HepG2 (cell line): ENCODE results near the gene YY1. TPM values are rescaled to one million over a fixed set of nuclear protein-coding genes. Genes with fewer than 3 reads are reported as not detected.

Experiments
- ARNT ChIP-seq: fragments of 450-650 bp; IDR thresholded peaks from 2 replicates; pipeline ENCODE4 v1.6.1; 2017
- GLI4 ChIP-seq: sonication (generic); formaldehyde crosslinking; IDR thresholded peaks from 2 replicates; pipeline ENCODE4 v1.5.1; 2020; ENCODE audit warnings: missing genetic modification reagents, mild to moderate bottlenecking, moderate library complexity, borderline replicate concordance
- HOXA7 ChIP-seq: sonication (generic); formaldehyde crosslinking; IDR thresholded peaks from 2 replicates; pipeline ENCODE4 v1.8.1; 2022; ENCODE audit warnings: mild to moderate bottlenecking, missing genetic modification reagents, moderate library complexity
- KMT2A ChIP-seq: sonication (generic); formaldehyde crosslinking; IDR thresholded peaks from 2 replicates; pipeline ENCODE4 v1.4.0; 2020; ENCODE audit warnings: missing genetic modification reagents
- MTF1 ChIP-seq: sonication (generic); formaldehyde crosslinking; IDR thresholded peaks from 2 replicates; pipeline ENCODE4 v1.5.0; 2020; ENCODE audit warnings: missing genetic modification reagents
- MYNN ChIP-seq: sonication (generic); formaldehyde crosslinking; IDR thresholded peaks from 2 replicates; pipeline ENCODE4 v1.4.0; 2020; ENCODE audit warnings: mild to moderate bottlenecking, low read depth, missing genetic modification reagents
- NCOR1 ChIP-seq: fragments of 200-600 bp; sonication (generic); IDR thresholded peaks from 2 replicates; pipeline ENCODE4 v1.7.0; 2017; ENCODE audit warnings: antibody characterized with exemption, low read length, borderline replicate concordance
- SMAD9 ChIP-seq: sonication (generic); formaldehyde crosslinking; IDR thresholded peaks from 2 replicates; pipeline ENCODE4 v1.5.1; 2020; ENCODE audit warnings: mild to moderate bottlenecking, missing genetic modification reagents
- SRSF9 ChIP-seq: fragments of 200-400 bp; formaldehyde crosslinking; IDR thresholded peaks from 2 replicates; pipeline ENCODE4 v1.6.1; 2018; ENCODE audit warnings: borderline replicate concordance, mild to moderate bottlenecking, low read depth, low read length; ENCODE audit not compliant: insufficient read depth, poor library complexity, severe bottlenecking
- YEATS4 ChIP-seq: sonication (generic); formaldehyde crosslinking; IDR thresholded peaks from 2 replicates; pipeline ENCODE4 v1.4.0; 2020; ENCODE audit warnings: missing genetic modification reagents, borderline replicate concordance
- ZNF276 ChIP-seq: sonication (generic); formaldehyde crosslinking; IDR thresholded peaks from 2 replicates; pipeline ENCODE4 v1.4.0; 2020; ENCODE audit warnings: mild to moderate bottlenecking, low read depth, missing genetic modification reagents
- ZNF367 ChIP-seq: sonication (generic); formaldehyde crosslinking; IDR thresholded peaks from 2 replicates; pipeline ENCODE4 v1.4.0; 2020; ENCODE audit warnings: missing genetic modification reagents, borderline replicate concordance
- ZNF382 ChIP-seq: sonication (generic); formaldehyde crosslinking; IDR thresholded peaks from 2 replicates; pipeline ENCODE4 v1.5.0; 2020; ENCODE audit warnings: missing genetic modification reagents, mild to moderate bottlenecking, borderline replicate concordance
- ZNF543 ChIP-seq: sonication (generic); formaldehyde crosslinking; IDR thresholded peaks from 2 replicates; pipeline ENCODE4 v1.4.0; 2020; ENCODE audit warnings: mild to moderate bottlenecking, missing genetic modification reagents
- ZNF549 ChIP-seq: sonication (generic); formaldehyde crosslinking; IDR thresholded peaks from 2 replicates; pipeline ENCODE4 v1.5.0; 2020; ENCODE audit warnings: missing genetic modification reagents
- ZNF720 ChIP-seq: sonication (generic); formaldehyde crosslinking; IDR thresholded peaks from 2 replicates; pipeline ENCODE4 v1.4.0; 2020; ENCODE audit warnings: missing genetic modification reagents
- ZNF737 ChIP-seq: sonication (generic); formaldehyde crosslinking; IDR thresholded peaks from 2 replicates; pipeline ENCODE4 v1.5.0; 2020; ENCODE audit warnings: missing genetic modification reagents, mild to moderate bottlenecking, borderline replicate concordance
- ZNF776 ChIP-seq: sonication (generic); formaldehyde crosslinking; IDR thresholded peaks from 2 replicates; pipeline ENCODE4 v1.4.0; 2020; ENCODE audit warnings: mild to moderate bottlenecking, missing genetic modification reagents
- ZNF781 ChIP-seq: sonication (generic); formaldehyde crosslinking; IDR thresholded peaks from 2 replicates; pipeline ENCODE4 v1.5.1; 2020; ENCODE audit warnings: borderline replicate concordance, mild to moderate bottlenecking, missing genetic modification reagents; ENCODE audit errors: not compliant biosample characterization
- ZNF879 ChIP-seq: sonication (generic); formaldehyde crosslinking; IDR thresholded peaks from 2 replicates; pipeline ENCODE4 v1.8.1; 2023; ENCODE audit warnings: missing genetic modification reagents
- ZNF883 ChIP-seq: sonication (generic); formaldehyde crosslinking; IDR thresholded peaks from 2 replicates; pipeline ENCODE4 v1.5.1; 2020; ENCODE audit warnings: mild to moderate bottlenecking, missing genetic modification reagents; ENCODE audit errors: not compliant biosample characterization
- polyA plus RNA-seq, 8 experiments: library from polyadenylated mRNA; depleted of rRNA in 3 of 8; stranded (reverse) in 7 of 8; unstranded in 1 of 8; fragments of >200 nt; fragmentation: Illumina TruSeq in 4 of 8; extraction: Trizol in 4 of 8; gene quantifications; 2 replicates each; pipeline versions ENCODE4 v1.2.1 to v1.2.3, GENCODE V29; 2011 to 2016; ENCODE audit warnings: low read depth in 4 of 8, missing spikeins in 1 of 8, mixed read lengths in 1 of 8; ENCODE audit not compliant: insufficient read depth in 1 of 8
- total RNA-seq, 5 experiments: library from RNA; depleted of rRNA; stranded (reverse); fragments of >200 nt; fragmentation: Illumina TruSeq; extraction: Trizol; gene quantifications; 2 replicates each; pipeline ENCODE4 v1.2.3, GENCODE V29; 2016; ENCODE audit warnings: low read depth in 1 of 5
- TF ChIP-seq, protein P1 (sequence below): sonication (generic); formaldehyde crosslinking; IDR thresholded peaks from 2 replicates; pipeline ENCODE4 v1.4.0; 2020; ENCODE audit warnings: missing genetic modification reagents
- TF ChIP-seq, protein P2 (sequence below): sonication (generic); formaldehyde crosslinking; IDR thresholded peaks from 2 replicates; pipeline ENCODE4 v1.5.0; 2020; ENCODE audit warnings: missing genetic modification reagents, mild to moderate bottlenecking, borderline replicate concordance

YY1 gene
- total and polyA plus RNA-seq, 2 of the 13 experiments (the other 11 are each of a cell fraction or from before 2014, with no cell fraction given), result 29.4 to 68.1 TPM

- TF ChIP-seq, protein P1, sequence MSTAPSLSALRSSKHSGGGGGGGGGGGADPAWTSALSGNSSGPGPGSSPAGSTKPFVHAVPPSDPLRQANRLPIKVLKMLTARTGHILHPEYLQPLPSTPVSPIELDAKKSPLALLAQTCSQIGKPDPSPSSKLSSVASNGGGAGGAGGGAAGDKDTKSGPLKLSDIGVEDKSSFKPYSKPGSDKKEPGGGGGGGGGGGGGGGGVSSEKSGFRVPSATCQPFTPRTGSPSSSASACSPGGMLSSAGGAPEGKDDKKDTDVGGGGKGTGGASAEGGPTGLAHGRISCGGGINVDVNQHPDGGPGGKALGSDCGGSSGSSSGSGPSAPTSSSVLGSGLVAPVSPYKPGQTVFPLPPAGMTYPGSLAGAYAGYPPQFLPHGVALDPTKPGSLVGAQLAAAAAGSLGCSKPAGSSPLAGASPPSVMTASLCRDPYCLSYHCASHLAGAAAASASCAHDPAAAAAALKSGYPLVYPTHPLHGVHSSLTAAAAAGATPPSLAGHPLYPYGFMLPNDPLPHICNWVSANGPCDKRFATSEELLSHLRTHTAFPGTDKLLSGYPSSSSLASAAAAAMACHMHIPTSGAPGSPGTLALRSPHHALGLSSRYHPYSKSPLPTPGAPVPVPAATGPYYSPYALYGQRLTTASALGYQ, result no peak; the same call in 1 of the 2 replicates
- TF ChIP-seq GLI4 (CRISPR knock-in tag), result 0 out of 2 replicates have a peak, but pooled peaks have one; percentile 35
- TF ChIP-seq MYNN (CRISPR knock-in tag), result no peak
- TF ChIP-seq MTF1 (CRISPR knock-in tag), result no peak
- peak; percentile 68; the same call in 1 of the 2 replicates for TF ChIP-seq YEATS4 (CRISPR knock-in tag)
- no peak for TF ChIP-seq SMAD9 (CRISPR knock-in tag)
- no peak for TF ChIP-seq ZNF276
- TF ChIP-seq HOXA7, result no peak
- TF ChIP-seq, protein P2, sequence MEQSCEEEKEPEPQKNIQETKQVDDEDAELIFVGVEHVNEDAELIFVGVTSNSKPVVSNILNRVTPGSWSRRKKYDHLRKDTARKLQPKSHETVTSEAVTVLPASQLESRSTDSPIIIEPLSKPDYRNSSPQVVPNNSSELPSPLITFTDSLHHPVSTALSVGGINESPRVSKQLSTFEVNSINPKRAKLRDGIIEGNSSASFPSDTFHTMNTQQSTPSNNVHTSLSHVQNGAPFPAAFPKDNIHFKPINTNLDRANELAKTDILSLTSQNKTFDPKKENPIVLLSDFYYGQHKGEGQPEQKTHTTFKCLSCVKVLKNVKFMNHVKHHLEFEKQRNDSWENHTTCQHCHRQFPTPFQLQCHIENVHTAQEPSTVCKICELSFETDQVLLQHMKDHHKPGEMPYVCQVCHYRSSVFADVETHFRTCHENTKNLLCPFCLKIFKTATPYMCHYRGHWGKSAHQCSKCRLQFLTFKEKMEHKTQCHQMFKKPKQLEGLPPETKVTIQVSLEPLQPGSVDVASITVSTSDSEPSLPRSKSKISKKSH (CRISPR knock-in tag), result peak; percentile 47; the same call in 1 of the 2 replicates
- no peak for TF ChIP-seq ZNF382 (CRISPR knock-in tag)
- TF ChIP-seq ZNF720 (CRISPR knock-in tag), result no peak
- TF ChIP-seq SRSF9, result no peak
- no peak for TF ChIP-seq ZNF549
- TF ChIP-seq ZNF367, result no peak; the same call in 1 of the 2 replicates
- 0 out of 2 replicates have a peak, but pooled peaks have one; percentile 11 for TF ChIP-seq ZNF776 (CRISPR knock-in tag)
- no peak for TF ChIP-seq ARNT
- TF ChIP-seq ZNF879 (CRISPR knock-in tag), result 0 out of 2 replicates have a peak, but pooled peaks have one; percentile 48
- TF ChIP-seq ZNF883 (CRISPR knock-in tag), result no peak
- no peak for TF ChIP-seq ZNF781 (CRISPR knock-in tag)
- no peak for TF ChIP-seq NCOR1
- no peak for TF ChIP-seq ZNF737 (CRISPR knock-in tag)
- TF ChIP-seq ZNF543 (CRISPR knock-in tag), result no peak
- peak; percentile 64; the same call in 1 of the 2 replicates for TF ChIP-seq KMT2A (CRISPR knock-in tag)
Observed at GRCh38 chr14:100306101-100306997, 67.4 kb downstream of the YY1 start, which contains the start of gene SLC25A29 (continued).
